Activated CD8-positive, alpha-beta memory T cell treated with anti-CD3 and anti-CD28 coated beads, Interleukin-2, amount 50 U/mL, for 24 hours (primary cell): ENCODE measurements around the gene DCAF4.
"Not testable (repeated sequence)": the region's sequence is repeated elsewhere in the genome, so short reads cannot be mapped to it uniquely, and the experiment has no call there.

Experiments
- DNase-seq: peaks from one replicate; pipeline ENCODE4 v3.0.0-alpha.2; 2020; ENCODE audit errors: extremely low read depth

DCAF4 gene

GRCh38 chr14:72970824-72971434 lies 44.7 kb downstream of the DCAF4 start:
- DNase-seq = no peak

- no peak for DNase-seq
Measured at GRCh38 chr14:72974661-72975060, 48.4 kb downstream of the DCAF4 start.

GRCh38 chr14:72975770-72976169 lies 49.5 kb downstream of the DCAF4 start:
- DNase-seq = no peak

DNA sequence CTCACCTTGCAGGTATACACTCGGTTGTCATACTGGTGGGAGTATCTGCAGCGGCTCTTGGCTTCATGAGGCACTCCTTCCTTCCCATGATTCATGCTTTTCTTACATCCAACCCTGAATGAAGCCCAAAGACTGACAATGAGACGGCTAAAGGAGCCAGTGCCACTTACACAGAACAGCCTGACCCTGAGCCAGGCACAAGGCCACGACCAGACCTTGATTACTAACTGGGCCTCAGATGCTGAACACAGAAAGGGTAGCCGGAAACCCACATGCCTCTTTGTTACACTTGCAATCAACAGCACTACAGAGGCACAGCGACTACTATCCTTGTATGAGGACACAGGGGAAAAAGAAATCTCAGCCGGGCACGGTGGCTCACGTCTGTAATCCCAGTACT lies 52.6 kb downstream of the DCAF4 start:
- no peak for DNase-seq

- DNase-seq = no peak
Measured at GRCh38 chr14:72980863-72981262, 54.6 kb downstream of the DCAF4 start.

DNA sequence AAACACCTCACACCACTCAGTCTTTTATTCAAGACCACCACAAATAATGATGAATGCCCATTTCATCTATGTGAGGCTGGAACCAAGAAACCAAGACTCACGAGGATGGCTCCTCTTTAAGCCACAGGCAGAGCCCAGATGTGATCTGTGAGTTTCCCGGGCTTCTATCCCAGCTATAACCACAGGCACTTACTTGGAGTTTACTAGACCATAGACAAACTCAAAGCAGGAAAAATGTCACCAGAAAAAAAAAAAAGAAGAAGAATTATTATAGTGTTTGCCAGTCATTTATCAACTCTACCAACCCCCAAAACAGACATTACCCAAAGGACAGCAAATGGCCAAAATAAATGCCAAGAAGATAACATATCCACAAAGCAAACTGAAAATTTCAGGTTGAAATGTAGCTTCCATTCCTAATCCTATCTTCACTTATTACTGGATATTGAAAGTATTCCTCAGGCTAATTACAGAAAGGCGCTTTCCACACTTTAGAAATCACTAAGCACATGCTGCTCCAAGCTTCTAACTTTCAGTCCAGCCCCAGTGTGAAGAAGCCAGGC lies 56.0 kb downstream of the DCAF4 start:
- DNase-seq = no peak

- DNase-seq = no peak
Measured at GRCh38 chr14:72986214-72986613, 60.0 kb downstream of the DCAF4 start.

DNA sequence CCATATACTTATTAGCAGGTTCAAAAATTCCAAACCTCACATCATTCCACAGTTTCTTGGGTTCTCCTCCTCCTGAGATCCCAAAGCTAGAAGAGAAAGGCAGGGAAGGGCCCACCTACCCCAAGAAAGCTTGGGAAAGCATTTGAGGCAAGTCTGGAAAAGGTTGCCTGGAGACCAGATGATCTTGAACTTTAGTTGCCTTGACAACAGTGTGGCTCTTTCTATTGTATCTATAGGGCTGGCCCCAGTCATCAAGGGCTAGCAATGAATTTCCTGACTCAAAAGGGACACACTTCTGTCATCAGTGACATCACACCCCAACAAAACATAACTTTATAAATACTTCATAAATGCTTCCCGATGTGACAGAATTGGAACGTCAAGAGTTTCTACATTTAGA lies 60.6 kb downstream of the DCAF4 start:
- no peak for DNase-seq

DNA sequence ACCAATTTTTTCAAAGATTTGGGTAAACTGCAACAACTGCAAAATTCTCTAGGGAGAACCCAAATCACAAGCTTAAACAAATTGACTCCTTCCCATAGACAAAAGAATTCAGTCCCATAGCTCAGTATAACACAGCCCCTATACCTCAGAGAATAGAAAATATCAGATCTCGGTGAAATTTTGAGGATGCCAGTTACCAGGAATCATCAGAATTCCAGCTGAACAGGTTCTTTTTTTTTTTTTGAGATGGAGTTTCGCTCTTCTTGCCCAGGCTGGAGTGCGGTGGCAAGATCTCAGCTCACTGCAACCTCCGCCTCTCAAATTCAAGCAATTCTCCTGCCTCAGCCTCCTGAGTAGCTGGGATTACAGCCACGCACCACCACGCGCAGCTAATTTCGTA lies 63.9 kb downstream of the DCAF4 start:
- no peak for DNase-seq

DNA sequence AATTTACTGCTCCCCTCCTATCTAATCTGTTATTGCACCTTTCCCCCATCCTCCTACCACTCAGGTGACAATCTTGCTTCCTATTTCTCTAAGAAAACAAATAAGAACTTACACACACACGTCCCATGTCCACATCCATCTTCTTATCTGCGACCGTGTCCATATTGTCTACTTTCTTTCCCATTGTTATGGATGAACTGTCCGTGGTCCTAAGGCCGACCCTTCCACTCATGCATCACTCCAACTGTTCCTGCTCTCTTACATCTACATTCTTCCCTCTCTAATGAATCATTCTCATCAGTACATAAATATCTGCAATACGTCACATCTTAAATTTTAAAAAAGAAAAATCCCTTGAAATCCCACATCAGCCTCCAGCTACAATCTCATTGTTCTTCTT lies 70.7 kb downstream of the DCAF4 start:
- DNase-seq = no peak

- no peak for DNase-seq
Measured at GRCh38 chr14:72998252-72998903, 72.1 kb downstream of the DCAF4 start.

GRCh38 chr14:72999316-72999715 lies 73.1 kb downstream of the DCAF4 start:
- DNase-seq = no peak

GRCh38 chr14:73000073-73000472 lies 73.8 kb downstream of the DCAF4 start:
- DNase-seq = no peak

DNA sequence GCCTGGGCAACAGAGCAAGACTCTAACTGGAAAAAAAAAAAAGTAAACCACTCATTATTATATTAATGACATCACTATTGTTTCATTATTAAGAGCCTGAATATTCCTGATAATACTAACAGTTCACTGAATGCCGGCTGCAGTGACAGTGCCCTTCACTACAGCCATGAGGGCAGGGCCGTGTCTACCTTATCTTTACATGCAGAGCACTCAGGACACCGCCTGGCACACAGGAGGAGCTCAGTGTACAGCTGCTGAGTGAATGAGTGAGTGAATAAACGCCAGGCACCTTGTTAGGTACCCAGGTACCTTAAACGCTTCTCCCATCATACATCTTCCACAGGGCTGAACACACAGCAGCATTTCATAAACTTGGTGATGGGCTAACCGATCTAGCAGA lies 77.4 kb downstream of the DCAF4 start:
- DNase-seq = no peak

GRCh38 chr14:73004641-73005040 lies 78.4 kb downstream of the DCAF4 start:
- not testable (repeated sequence) for DNase-seq

- no peak for DNase-seq
Measured at GRCh38 chr14:73007835-73008234, 81.6 kb downstream of the DCAF4 start.

- no peak for DNase-seq
Measured at GRCh38 chr14:73008501-73008900, 82.2 kb downstream of the DCAF4 start.
